Panc1 (cell line): ENCODE measurements around the gene DDI2.

Experiments
- CTCF ChIP-seq: fragments of 450-650 bp; IDR thresholded peaks from 2 replicates; pipeline ENCODE4 v1.5.1; 2017; ENCODE audit warnings: mild to moderate bottlenecking
- POLR2AphosphoS5 ChIP-seq: IDR thresholded peaks from 2 replicates; pipeline ENCODE4 v1.6.1; 2012; ENCODE audit warnings: mild to moderate bottlenecking, low read depth, low read length, moderate library complexity
- REST ChIP-seq, 2 experiments: IDR thresholded peaks; 2 replicates each; pipeline ENCODE4 v1.6.1; 2011 to 2012; ENCODE audit warnings: low read depth in 2 of 2, control low read depth in 1 of 2, low read length in 1 of 2, mild to moderate bottlenecking in 1 of 2, moderate library complexity in 1 of 2; ENCODE audit not compliant: insufficient read depth in 1 of 2
- SIN3A ChIP-seq: IDR thresholded peaks from 2 replicates; pipeline ENCODE4 v1.6.1; 2012; ENCODE audit warnings: low read depth, mild to moderate bottlenecking, low read length, moderate library complexity, borderline replicate concordance; ENCODE audit not compliant: insufficient read depth
- TCF7L2 ChIP-seq: IDR thresholded peaks from 2 replicates; pipeline ENCODE4 v1.6.1; 2011; ENCODE audit warnings: mild to moderate bottlenecking, low read depth, low read length, inconsistent platforms

- TF ChIP-seq CTCF (no peak), SIN3A (no peak), REST (IDR thresholded peaks at IDR 0.05; ENCODE audit: insufficient read depth in 1 of 2, low read depth in 2 of 2, low read length in 1 of 2) (no peak), POLR2AphosphoS5 (no peak), TCF7L2 (no peak)
Measured at GRCh38 chr1:15578921-15579682, 38.2 kb upstream of the DDI2 start.
